Ectodermal cell (in vitro differentiated cells): ENCODE data around the gene MAP3K6. TPM values are rescaled to one million over a fixed set of nuclear protein-coding genes. Genes with fewer than 3 reads are reported as not detected.
"Not testable (repeated sequence)": the region's sequence is repeated elsewhere in the genome, so short reads cannot be mapped to it uniquely, and the experiment has no call there.

ENCODE experiments used
- H3K27ac ChIP-seq: 2 replicates; pipeline ENCODE4 v1.7.0; 2013; ENCODE audit warnings: mild to moderate bottlenecking, low read depth, low read length; ENCODE audit not compliant: insufficient read depth, poor library complexity, severe bottlenecking
- H3K27me3 ChIP-seq: 2 replicates; pipeline ENCODE4 v1.7.0; 2013; ENCODE audit warnings: mild to moderate bottlenecking, low read length; ENCODE audit not compliant: insufficient read depth, control insufficient read depth, poor library complexity, severe bottlenecking
- H3K36me3 ChIP-seq: one replicate; pipeline ENCODE4 v1.7.0; 2013; ENCODE audit warnings: low read length; ENCODE audit not compliant: control insufficient read depth, insufficient read depth
- H3K4me1 ChIP-seq: one replicate; pipeline ENCODE4 v1.7.0; 2013; ENCODE audit warnings: low read length; ENCODE audit not compliant: control insufficient read depth, insufficient read depth
- H3K4me3 ChIP-seq: 2 replicates; pipeline ENCODE4 v1.7.0; 2013; ENCODE audit warnings: low read depth, low read length, control low read depth; ENCODE audit not compliant: insufficient read depth
- H3K9me3 ChIP-seq: 2 replicates; pipeline ENCODE4 v1.7.0; 2013; ENCODE audit warnings: mild to moderate bottlenecking, low read length, moderate library complexity; ENCODE audit not compliant: control insufficient read depth
- WGBS, 2 experiments: methylation state at CpG; one replicate each; pipeline ENCODE4 v1.1.7; 2013; ENCODE audit warnings: missing lambda C conversion rate in 2 of 2; 5-methylcytosine and 5-hydroxymethylcytosine counted together
- polyA plus RNA-seq, 4 experiments: library from polyadenylated mRNA; stranded (reverse); fragments of 50-300 nt; gene quantifications; one replicate each; pipeline ENCODE4 v1.2.3, GENCODE V29; 2013

Gene MAP3K6, protein sequence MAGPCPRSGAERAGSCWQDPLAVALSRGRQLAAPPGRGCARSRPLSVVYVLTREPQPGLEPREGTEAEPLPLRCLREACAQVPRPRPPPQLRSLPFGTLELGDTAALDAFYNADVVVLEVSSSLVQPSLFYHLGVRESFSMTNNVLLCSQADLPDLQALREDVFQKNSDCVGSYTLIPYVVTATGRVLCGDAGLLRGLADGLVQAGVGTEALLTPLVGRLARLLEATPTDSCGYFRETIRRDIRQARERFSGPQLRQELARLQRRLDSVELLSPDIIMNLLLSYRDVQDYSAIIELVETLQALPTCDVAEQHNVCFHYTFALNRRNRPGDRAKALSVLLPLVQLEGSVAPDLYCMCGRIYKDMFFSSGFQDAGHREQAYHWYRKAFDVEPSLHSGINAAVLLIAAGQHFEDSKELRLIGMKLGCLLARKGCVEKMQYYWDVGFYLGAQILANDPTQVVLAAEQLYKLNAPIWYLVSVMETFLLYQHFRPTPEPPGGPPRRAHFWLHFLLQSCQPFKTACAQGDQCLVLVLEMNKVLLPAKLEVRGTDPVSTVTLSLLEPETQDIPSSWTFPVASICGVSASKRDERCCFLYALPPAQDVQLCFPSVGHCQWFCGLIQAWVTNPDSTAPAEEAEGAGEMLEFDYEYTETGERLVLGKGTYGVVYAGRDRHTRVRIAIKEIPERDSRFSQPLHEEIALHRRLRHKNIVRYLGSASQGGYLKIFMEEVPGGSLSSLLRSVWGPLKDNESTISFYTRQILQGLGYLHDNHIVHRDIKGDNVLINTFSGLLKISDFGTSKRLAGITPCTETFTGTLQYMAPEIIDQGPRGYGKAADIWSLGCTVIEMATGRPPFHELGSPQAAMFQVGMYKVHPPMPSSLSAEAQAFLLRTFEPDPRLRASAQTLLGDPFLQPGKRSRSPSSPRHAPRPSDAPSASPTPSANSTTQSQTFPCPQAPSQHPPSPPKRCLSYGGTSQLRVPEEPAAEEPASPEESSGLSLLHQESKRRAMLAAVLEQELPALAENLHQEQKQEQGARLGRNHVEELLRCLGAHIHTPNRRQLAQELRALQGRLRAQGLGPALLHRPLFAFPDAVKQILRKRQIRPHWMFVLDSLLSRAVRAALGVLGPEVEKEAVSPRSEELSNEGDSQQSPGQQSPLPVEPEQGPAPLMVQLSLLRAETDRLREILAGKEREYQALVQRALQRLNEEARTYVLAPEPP (N-terminal part only)
- 27.7 TPM for polyA plus RNA-seq (2013, experiment 1 of 4)
- polyA plus RNA-seq (2013, experiment 2 of 4), result 27.2 TPM
- polyA plus RNA-seq (2013, experiment 3 of 4), result 20.3 TPM
- 22.7 TPM for polyA plus RNA-seq (2013, experiment 4 of 4)

DNA sequence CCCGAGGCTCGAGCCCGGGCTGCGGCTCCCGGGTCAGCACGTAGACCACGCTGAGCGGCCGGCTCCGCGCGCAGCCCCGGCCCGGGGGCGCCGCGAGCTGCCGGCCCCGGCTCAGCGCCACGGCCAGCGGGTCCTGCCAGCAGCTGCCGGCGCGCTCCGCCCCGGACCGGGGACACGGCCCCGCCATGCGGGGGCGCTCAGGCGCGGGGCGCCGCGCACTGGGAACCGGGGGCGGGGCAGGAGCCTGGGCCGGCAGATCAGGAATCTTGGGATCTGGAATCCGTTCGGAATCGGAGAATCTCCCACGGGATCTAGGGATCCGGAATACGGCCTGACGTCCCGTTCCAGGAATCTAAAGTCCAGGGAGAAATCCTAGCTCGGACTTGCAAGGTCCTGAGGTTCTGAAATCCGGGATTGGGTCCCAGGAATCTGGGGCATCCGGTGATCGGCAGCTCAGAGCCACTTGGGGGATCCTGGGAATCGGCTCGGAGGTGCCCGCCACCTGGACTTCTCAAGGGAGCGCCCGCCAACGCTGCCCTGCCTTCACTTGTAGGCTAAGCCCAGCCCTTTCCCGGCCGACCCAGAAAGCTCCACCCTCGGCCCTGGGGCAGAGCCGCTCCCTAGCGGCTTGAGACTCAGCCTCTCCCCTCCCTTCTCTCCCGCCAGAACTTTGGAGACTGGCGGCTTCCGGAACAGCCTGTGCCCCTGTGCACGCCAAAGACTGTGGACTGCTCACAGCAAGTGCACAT lies at the start of gene MAP3K6:
Gene MAP3K6, minus strand, starts transcription at position 551 of the 749 bp plus-strand sequence. Its CDS starts 364 bp downstream, at position 187.
- Histone ChIP-seq H3K9me3 (no peaks in the 10 kb centered on the region), H3K4me1 (peaks cover 32% of the 10 kb centered on the region), H3K27me3 (peaks cover 2% of the 10 kb centered on the region), H3K27ac (peak within 1 kb of the TSS; percentile 93), H3K36me3 (no peaks in the 10 kb centered on the region), H3K4me3 (peak within 1 kb of the TSS; percentile 60)
- WGBS, 2 experiments, result 0% methylated on average over 67 of the region's 67 CpGs

DNA sequence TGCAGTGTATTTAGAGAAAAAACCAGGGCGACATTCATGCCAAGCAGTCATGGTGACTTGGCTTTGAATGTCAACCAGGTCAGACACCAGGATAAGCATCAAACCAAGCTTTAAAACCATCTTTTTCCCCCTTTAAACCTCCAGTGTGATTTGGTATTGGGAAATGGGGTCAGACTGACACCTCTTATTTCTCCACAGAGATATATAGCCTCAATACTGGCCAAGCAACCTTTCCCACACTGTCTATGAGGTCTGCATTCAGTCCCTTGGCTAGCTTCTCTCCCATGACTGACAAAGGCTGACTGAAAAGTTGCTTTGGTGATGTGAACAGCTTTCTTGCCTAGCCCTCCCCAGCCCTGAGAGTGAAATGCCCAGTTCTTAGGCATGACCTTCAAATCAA lies 47.3 kb upstream of the MAP3K6 start:
- WGBS, 2 experiments, result 95 to 97% methylated on average over 1 of the region's 1 CpG
- Histone ChIP-seq H3K4me3 (no peak overlapping the region), H3K27ac (no peak overlapping the region), H3K9me3 (no peaks in the 10 kb centered on the region), H3K36me3 (peaks cover 9% of the 10 kb centered on the region), H3K4me1 (peaks cover 11% of the 10 kb centered on the region), H3K27me3 (no peaks in the 10 kb centered on the region)

DNA sequence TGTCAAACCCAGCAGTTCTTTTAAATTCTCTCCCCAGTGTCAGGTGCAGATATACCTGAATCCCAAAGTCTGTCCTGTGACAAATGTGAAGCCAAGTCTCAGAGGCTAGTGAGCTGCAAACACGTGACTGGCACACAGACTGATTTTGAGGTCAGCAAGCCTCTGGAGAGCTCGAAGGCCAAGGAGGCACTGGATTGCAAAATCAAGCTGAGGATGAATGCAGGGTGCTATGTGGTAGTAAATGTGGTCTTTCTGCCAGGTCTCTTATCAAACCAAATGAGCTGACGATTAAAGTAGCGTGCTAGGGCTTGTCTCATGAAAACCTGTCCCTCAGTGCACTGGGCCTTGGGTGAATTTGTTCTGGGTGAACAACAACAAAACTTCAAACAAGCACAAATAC lies 46.2 kb upstream of the MAP3K6 start:
- Histone ChIP-seq H3K4me1 (peaks cover under 1% of the 10 kb centered on the region), H3K27ac (no peak overlapping the region), H3K9me3 (no peaks in the 10 kb centered on the region), H3K4me3 (no peak overlapping the region), H3K27me3 (no peaks in the 10 kb centered on the region), H3K36me3 (peaks cover 9% of the 10 kb centered on the region)
- 94 to 95% methylated on average over 4 of the region's 4 CpGs for WGBS, 2 experiments

DNA sequence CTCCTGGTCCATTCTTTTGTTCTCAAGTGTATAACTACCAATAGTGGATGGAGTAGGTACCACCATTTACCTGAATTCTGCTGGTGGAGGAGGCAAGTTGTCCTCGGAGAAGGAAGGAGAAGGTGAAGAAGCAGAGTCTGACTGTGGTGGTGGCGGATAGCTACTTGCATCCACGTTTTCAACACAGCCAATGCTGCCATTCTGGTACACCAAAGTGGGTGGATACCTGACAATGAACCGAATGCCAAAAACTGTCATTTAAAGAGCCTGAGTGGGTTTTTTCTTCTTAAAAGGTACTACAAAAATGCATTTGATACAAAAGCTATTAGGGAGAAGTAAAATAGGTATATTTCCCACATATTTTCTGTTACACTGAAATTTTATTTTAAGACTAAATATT lies 45.7 kb upstream of the MAP3K6 start:
- Histone ChIP-seq H3K4me3 (no peak overlapping the region), H3K36me3 (peaks cover 6% of the 10 kb centered on the region), H3K9me3 (no peaks in the 10 kb centered on the region), H3K4me1 (no peaks in the 10 kb centered on the region), H3K27ac (no peak overlapping the region), H3K27me3 (no peaks in the 10 kb centered on the region)
- 97 to 98% methylated on average over 4 of the region's 4 CpGs for WGBS, 2 experiments

DNA sequence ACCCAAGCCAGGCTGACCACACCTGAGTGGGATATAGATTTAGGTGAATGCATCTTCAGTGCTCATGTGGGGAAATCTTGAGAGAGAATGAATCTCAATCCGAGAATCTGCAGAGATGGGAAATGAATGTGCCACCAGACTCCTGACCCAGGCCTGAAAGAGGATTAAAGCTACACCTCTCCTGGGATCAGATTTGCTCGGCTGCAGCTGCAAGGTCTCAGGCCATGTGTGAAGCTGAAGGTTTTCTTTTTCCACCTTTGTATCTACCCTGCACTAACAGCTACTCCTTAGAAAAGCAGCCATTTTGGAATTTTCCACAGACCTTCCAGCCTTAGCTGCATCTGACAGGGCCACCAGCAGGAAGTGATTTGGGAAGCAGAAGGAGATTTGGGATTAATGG lies 43.9 kb upstream of the MAP3K6 start:
- H3K27ac ChIP-seq, result no peak overlapping the region
- no peaks in the 10 kb centered on the region for H3K27me3 ChIP-seq
- peaks cover 3% of the 10 kb centered on the region for H3K36me3 ChIP-seq
- H3K9me3 ChIP-seq, result no peaks in the 10 kb centered on the region
- H3K4me3 ChIP-seq, result no peak overlapping the region
- 91 to 92% methylated on average over 2 of the region's 2 CpGs for WGBS, 2 experiments
- peaks cover 11% of the 10 kb centered on the region for H3K4me1 ChIP-seq

DNA sequence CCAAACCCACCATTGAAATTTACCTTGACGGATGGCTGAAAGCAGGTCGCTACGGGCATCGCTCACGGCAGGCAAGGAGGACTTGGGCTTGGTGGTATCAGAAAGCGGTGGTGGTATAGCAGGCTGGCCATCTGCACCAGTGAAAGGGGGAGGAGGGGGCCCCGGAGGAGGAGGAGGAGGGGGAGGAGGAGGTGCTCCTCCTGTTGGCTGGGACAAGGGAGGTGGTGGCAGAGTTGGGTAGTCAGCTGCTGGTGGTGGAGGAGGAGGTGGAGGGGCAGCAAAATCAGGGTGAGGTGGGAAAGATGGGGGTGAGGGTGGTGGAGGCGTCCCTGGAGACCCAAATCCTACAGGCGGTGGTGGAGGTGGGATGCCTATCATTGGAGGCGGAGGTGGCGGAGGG lies 42.9 kb upstream of the MAP3K6 start:
- Histone ChIP-seq H3K9me3 (no peaks in the 10 kb centered on the region), H3K4me3 (no peak overlapping the region), H3K27ac (no peak overlapping the region), H3K36me3 (no peaks in the 10 kb centered on the region), H3K4me1 (peaks cover 22% of the 10 kb centered on the region), H3K27me3 (no peaks in the 10 kb centered on the region)
- 96 to 97% methylated on average over 11 of the region's 11 CpGs for WGBS, 2 experiments

DNA sequence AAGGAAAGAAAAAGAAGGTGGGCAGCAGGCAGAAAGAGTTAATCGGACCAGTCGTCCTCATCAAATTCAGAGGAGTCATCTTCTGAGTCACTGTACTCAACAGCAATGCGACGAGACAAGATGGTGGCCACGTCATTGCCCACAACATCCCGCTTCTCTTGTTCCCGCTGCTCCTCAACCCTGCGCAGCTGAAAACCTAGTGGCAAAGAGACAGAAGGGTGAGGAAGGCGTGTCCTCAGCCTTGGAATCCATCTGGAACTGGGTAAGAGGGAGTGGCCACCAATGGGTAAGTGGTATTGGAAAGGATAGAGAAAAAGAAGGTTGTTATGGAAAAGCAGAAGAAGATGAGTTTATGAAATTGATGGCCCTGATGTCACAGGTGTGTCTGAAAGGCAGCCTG lies 41.4 kb upstream of the MAP3K6 start:
- 93 to 97% methylated on average over 9 of the region's 9 CpGs for WGBS, 2 experiments
- Histone ChIP-seq H3K36me3 (no peaks in the 10 kb centered on the region), H3K27ac (no peak overlapping the region), H3K4me1 (peaks cover 36% of the 10 kb centered on the region), H3K9me3 (no peaks in the 10 kb centered on the region), H3K27me3 (no peaks in the 10 kb centered on the region), H3K4me3 (no peak overlapping the region)

DNA sequence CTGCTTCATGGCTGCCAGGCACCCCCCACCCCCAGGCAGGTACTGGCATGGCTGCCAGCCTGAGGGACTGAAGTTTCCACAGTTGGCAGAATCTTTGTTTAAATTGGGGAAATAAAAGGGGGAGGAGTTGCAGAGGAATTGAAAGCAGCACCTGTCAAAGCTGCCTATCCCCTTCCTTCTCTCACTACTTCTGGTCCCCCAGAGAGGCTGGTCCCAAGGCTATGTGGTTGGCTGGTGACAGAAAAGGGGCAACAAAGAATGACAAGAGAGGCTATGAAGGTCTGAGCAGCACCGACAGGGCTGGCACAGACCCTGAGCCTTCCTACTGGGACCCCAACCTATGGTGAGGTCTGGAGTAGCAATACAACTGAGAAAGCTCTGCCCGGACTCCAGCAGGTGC lies 40.0 kb upstream of the MAP3K6 start:
- H3K4me1 ChIP-seq, result peaks cover 46% of the 10 kb centered on the region
- not testable (repeated sequence) for H3K9me3 ChIP-seq, H3K4me3 ChIP-seq, H3K27me3 ChIP-seq, H3K36me3 ChIP-seq
- 95 to 96% methylated on average over 2 of the region's 2 CpGs for WGBS, 2 experiments
- peak overlapping the region; percentile 81 for H3K27ac ChIP-seq

DNA sequence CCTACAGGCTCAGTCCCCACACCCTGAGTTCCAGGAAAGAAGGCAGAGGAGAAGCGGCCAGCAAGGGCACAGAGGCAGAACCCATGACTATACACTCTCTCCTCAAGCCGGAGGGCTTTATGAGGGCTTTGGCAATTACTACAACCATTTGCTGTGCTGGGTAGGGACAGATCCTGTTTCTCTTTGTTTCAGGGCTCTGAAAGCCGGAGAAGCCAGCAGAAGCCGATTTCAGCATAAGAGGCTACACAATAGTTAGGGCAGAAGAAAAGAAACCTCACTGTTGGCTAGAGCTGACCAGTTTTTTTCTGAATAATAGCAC lies 39.6 kb upstream of the MAP3K6 start:
- no peaks in the 10 kb centered on the region for H3K27me3 ChIP-seq
- H3K36me3 ChIP-seq, result no peaks in the 10 kb centered on the region
- peaks cover 46% of the 10 kb centered on the region for H3K4me1 ChIP-seq
- no peak overlapping the region for H3K4me3 ChIP-seq
- H3K27ac ChIP-seq, result peak overlapping the region; percentile 81
- 28 to 29% methylated on average over 4 of the region's 4 CpGs for WGBS, 2 experiments
- no peaks in the 10 kb centered on the region for H3K9me3 ChIP-seq
